ENCODE measurements around the gene MACROH2A1.

- TF ChIP-seq CTCF (IDR thresholded peaks at IDR 0.05), result no peak
- TF ChIP-seq POLR2A (IDR thresholded peaks at IDR 0.05), result no peak
Observed at GRCh38 chr5:135320718-135321484, 78.1 kb downstream of the MACROH2A1 start.
